ENCODE measurements around the gene TENT5C. TPM values are rescaled to one million over a fixed set of nuclear protein-coding genes. Genes with fewer than 3 reads are reported as not detected.

Gene TENT5C
- total and polyA plus RNA-seq, 2 of the 13 experiments (the other 11 are each of a cell fraction or from before 2014, with no cell fraction given), result 0.02 to 0.38 TPM

DNA sequence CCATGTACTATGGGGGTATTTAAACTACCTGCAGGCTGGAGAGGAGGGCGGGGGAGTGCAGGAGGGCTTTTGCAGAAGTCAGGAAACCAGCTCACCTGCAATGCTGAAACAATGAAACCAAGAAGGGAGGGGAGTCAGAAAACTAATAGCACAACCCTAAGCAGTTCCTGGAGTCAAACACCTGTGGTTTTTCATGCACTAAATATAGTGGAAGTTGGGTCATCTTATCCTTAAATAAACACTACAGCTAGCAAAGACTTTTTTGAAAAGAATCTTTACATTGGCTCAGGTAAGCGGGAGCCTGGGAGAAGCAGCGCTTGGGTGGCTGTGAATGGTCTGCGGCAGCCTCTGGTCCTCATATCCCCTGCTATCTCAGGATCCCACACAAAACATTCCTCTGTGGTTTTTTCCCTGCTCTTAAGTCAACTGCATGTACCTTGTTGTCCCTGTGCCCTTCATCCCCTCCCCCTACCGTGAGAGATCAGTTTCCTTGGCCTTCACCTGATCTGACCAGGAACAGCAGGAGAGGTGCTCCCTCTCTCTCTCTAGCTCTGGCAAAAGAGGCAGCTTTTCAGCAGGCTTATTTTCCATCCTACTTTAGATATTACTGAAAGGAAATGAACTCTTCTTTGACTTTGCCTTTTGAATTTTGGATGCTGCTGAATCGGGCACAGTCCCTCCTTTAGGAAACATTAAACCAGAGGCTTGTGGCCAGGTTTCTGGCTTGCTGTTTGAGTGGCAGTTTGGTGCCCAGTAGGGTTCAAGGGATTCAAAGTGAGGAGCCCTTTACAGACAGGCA lies 26.6 kb downstream of the TENT5C start (continued):
- TF ChIP-seq, protein P1, sequence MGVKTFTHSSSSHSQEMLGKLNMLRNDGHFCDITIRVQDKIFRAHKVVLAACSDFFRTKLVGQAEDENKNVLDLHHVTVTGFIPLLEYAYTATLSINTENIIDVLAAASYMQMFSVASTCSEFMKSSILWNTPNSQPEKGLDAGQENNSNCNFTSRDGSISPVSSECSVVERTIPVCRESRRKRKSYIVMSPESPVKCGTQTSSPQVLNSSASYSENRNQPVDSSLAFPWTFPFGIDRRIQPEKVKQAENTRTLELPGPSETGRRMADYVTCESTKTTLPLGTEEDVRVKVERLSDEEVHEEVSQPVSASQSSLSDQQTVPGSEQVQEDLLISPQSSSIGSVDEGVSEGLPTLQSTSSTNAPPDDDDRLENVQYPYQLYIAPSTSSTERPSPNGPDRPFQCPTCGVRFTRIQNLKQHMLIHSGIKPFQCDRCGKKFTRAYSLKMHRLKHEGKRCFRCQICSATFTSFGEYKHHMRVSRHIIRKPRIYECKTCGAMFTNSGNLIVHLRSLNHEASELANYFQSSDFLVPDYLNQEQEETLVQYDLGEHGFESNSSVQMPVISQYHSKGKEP (CRISPR knock-in tag; IDR thresholded peaks at IDR 0.05), result no peak

DNA sequence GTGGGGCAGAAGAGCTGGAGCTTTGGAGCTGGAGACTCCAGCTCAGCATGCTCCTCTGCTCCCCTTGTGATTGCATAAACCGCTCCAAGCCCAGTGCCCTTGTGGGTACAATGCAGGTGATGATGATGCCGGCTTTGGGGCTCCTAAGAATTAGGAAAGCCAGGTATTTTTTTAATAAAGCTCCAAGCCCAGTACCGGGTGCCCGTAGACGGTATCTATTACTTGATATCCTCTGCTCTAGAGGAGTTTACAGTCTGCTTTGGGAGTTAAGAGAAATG lies 27.2 kb downstream of the TENT5C start:
- ChIA-PET CTCF (ENCODE audit: low intra/inter-chr PET ratio, low total read pairs) (no interaction called here), POLR2A (interaction anchor here (0.6 kb wide), 1 partner anchor 127 kb away, joined by 3 read pairs; no protein-coding TSS in a partner anchor)
- no peak overlapping the region for H3K9ac ChIP-seq (ENCODE audit: insufficient read depth, low read depth, low read length)
- no peaks in the 10 kb centered on the region for H3K4me1 ChIP-seq (ENCODE audit: insufficient read depth, low read length)
- no peak overlapping the region for H2AFZ ChIP-seq (ENCODE audit: low read length)
- WGBS (ENCODE audit: low lambda C conversion rate), result 64% methylated on average over 4 of the region's 5 CpGs
- FAIRE-seq (no peak), ATAC-seq (no peak), DNase-seq (ENCODE audit: low spot score) (no peak)
- no peaks in the 10 kb centered on the region for H3K79me2 ChIP-seq (ENCODE audit: insufficient read depth, low read length)
- no peak overlapping the region for H3K4me2 ChIP-seq (ENCODE audit: low read depth, low read length)
- no peaks in the 10 kb centered on the region for H3K9me3 ChIP-seq (ENCODE audit: low read length)
- H3K4me3 ChIP-seq (replicated peaks in 1 of 3; ENCODE audit: insufficient read depth in 1 of 3, low read depth in 2 of 3, low read length in 3 of 3), result no peak overlapping the region
- in situ Hi-C loops (cut with HindIII; ENCODE audit: extremely low pct_ligation_motif_present, low pct_unique_long_range_greater_than_20kb) (no loop called here), intact Hi-C loops (cut with micrococcal nuclease; ENCODE audit: unreplicated experiment) (loop anchor here (10.0 kb wide), 1 partner anchor 62 kb away; no protein-coding TSS in a partner anchor)
- no peaks in the 10 kb centered on the region; a peak in 1 of 5 replicates for H3K27me3 ChIP-seq (ENCODE audit: control insufficient read depth in 1 of 2, insufficient read depth in 2 of 2, low read length in 2 of 2)
- BruUV-seq (replicated peaks), result no TSS peak
- TF ChIP-seq TCF7 (IDR thresholded peaks at IDR 0.05; ENCODE audit: low read depth) (no peak), CHCHD3 (CRISPR knock-in tag; IDR thresholded peaks at IDR 0.05) (no peak), ZSCAN21 (CRISPR knock-in tag; IDR thresholded peaks at IDR 0.05; ENCODE audit: borderline replicate concordance) (no peak)
- TF ChIP-seq, protein P2, sequence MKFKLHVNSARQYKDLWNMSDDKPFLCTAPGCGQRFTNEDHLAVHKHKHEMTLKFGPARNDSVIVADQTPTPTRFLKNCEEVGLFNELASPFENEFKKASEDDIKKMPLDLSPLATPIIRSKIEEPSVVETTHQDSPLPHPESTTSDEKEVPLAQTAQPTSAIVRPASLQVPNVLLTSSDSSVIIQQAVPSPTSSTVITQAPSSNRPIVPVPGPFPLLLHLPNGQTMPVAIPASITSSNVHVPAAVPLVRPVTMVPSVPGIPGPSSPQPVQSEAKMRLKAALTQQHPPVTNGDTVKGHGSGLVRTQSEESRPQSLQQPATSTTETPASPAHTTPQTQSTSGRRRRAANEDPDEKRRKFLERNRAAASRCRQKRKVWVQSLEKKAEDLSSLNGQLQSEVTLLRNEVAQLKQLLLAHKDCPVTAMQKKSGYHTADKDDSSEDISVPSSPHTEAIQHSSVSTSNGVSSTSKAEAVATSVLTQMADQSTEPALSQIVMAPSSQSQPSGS (CRISPR knock-in tag; IDR thresholded peaks at IDR 0.05), result no peak
- H3K36me3 ChIP-seq (replicated peaks in 1 of 2; ENCODE audit: control insufficient read depth in 1 of 2, insufficient read depth in 2 of 2, low read length in 2 of 2), result no peaks in the 10 kb centered on the region
- no peaks in the 10 kb centered on the region for H4K20me1 ChIP-seq (ENCODE audit: insufficient read depth, low read length)
- no peak overlapping the region for H3K27ac ChIP-seq (ENCODE audit: extremely low read length, insufficient read depth, low read length)

Data from HepG2 (cell line).